Large intestine (tissue), 3 donors: Measurements from ENCODE around the gene SPG21. TPM values are rescaled to one million over a fixed set of nuclear protein-coding genes. Genes with fewer than 3 reads are reported as not detected.

Experiments used
- DNase-seq, 2 donors: peaks; one replicate each; pipeline versions ENCODE4 v3.0.0 to v3.0.0-alpha.2; 2013
- H3K27ac ChIP-seq: one replicate; pipeline ENCODE4 v1.5.1; 2013; ENCODE audit warnings: low read length
- H3K27me3 ChIP-seq: 2 replicates; pipeline ENCODE4 v1.6.1; 2013; ENCODE audit warnings: low read length; ENCODE audit not compliant: control insufficient read depth, insufficient read depth
- H3K36me3 ChIP-seq: 2 replicates; pipeline ENCODE4 v1.6.1; 2013; ENCODE audit warnings: low read length; ENCODE audit not compliant: control insufficient read depth, insufficient read depth
- H3K4me1 ChIP-seq: one replicate; pipeline ENCODE4 v1.6.1; 2013; ENCODE audit warnings: low read length; ENCODE audit not compliant: control insufficient read depth, insufficient read depth
- H3K4me3 ChIP-seq: one replicate; pipeline ENCODE4 v1.5.1; 2013; ENCODE audit warnings: low read length
- H3K9me3 ChIP-seq: one replicate; pipeline ENCODE4 v1.6.1; 2013; ENCODE audit warnings: mild to moderate bottlenecking, low read depth, low read length, moderate library complexity; ENCODE audit not compliant: control insufficient read depth
- WGBS: methylation state at CpG from one replicate; pipeline ENCODE4 v1.1.5; 2013; ENCODE audit warnings: low lambda C conversion rate; ENCODE audit not compliant: insufficient coverage; 5-methylcytosine and 5-hydroxymethylcytosine counted together
- polyA plus RNA-seq: library from polyadenylated mRNA; unstranded; fragments of 120-200 nt; gene quantifications from one replicate; pipeline ENCODE4 v1.2.1, GENCODE V29; 2013

SPG21 gene
- polyA plus RNA-seq, 1 donor: 168 TPM

DNA sequence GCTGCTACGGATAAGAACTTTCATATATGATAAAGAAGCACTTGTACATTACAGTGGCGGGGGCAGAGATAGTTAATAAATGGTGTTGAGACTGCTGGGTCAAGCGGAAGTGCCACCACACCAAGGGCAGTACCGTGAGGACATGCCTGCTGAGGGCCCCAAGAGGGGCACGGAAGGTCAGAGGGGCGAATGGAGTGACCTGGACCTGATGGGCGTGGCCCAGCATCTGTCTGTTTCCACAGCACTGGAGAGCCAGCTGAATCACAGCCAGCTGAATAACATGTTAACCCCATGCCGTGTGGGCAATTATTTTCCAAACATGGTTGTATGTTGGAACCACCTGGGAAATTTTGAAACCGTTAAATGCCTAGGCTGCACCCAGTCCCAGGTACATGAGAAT, 40.8 kb downstream of the SPG21 start:
- H3K9me3 ChIP-seq: peaks cover 3% of the 10 kb centered on the region
- H3K27me3 ChIP-seq: no peaks in the 10 kb centered on the region
- H3K36me3 ChIP-seq: no peaks in the 10 kb centered on the region
- no peak for DNase-seq
- no peak overlapping the region for H3K27ac ChIP-seq
- H3K4me1 ChIP-seq: no peaks in the 10 kb centered on the region
- H3K4me3 ChIP-seq: no peak overlapping the region
- no CpG with 5 or more reads among the region's 9 CpGs for WGBS

DNA sequence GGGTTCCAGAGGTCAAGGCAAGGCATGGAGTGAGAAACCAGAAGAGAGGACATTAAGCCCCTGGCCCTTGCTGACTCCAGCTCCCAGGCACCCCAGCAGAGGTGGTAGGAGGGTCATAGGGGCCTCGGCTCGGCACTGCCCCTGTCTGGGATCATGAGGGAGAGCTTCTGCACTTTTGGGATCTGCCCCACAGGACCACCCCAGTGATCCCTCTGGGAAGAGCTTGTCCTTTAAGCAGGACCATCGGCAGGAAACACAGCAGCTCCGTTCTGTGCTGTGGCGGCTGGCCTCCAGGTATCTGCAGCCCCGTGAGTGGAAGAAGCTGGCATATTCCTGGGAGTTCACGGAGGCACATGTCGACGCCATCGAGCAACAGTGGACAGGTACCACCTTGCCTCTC, 42.5 kb downstream of the SPG21 start:
- DNase-seq: no peak
- WGBS: no CpG with 5 or more reads among the region's 10 CpGs
- no peak overlapping the region for H3K4me3 ChIP-seq
- no peaks in the 10 kb centered on the region for H3K36me3 ChIP-seq
- no peaks in the 10 kb centered on the region for H3K4me1 ChIP-seq
- no peaks in the 10 kb centered on the region for H3K9me3 ChIP-seq
- H3K27me3 ChIP-seq: no peaks in the 10 kb centered on the region
- H3K27ac ChIP-seq: no peak overlapping the region

DNA sequence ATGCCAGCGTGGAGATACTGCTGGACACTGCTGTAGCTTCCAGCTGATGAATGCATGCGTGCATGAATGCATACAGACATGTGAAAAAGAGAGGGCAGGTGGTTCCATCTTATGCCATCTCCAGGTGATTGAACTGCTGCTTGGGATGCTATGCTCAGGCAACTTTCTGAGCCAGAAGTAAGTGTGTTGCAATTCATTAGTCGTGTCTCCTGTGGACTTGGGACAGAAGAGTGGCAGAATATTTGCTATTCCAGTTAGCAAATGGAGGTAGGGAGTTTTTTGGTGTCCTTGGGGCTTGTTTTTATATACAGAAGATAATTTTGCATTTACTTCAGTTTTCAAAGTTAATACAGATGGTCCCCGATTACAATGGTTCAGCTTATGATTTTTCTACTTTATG, 44.8 kb downstream of the SPG21 start:
- WGBS: 100% methylated on average over 1 of the region's 4 CpGs
- Histone ChIP-seq H3K9me3 (no peaks in the 10 kb centered on the region), H3K27me3 (no peaks in the 10 kb centered on the region), H3K27ac (no peak overlapping the region), H3K4me1 (no peaks in the 10 kb centered on the region), H3K36me3 (no peaks in the 10 kb centered on the region), H3K4me3 (no peak overlapping the region)
- no peak for DNase-seq

DNA sequence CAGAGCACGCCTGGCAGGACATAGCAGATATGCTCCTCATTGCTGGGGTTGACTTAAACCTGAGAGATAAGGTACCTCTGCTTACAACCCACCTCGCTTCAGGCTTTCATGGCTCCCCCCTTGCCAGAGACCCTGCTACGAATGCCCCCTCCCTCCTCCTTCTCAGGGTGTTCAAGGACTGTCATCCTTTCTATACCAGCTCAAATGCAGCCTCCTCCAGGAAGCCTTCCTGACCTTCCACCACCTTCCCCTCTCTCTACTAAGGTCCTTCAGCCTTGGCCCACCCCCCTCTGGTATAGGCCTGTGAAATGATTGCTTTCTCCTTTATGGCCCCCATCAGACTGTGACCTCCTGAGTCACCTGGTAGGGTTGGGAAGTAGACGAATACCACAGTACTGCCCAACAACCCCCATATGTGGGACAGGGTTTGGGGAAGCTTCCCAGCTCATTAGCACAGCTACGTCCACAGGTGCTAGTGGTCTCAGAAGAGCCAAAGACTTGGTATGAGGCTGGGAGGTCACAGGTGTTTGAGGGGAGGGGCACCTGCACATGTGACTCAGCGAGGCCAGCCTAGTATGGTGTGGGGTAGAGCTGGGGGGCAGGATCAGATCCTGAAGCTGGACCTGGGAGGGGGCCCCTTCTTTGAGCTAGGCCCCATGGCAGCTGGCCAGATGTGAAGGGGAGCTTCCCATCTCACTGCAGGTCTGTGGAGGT, 46.0 kb downstream of the SPG21 start:
- WGBS: no CpG with 5 or more reads among the region's 6 CpGs
- H3K36me3 ChIP-seq: no peaks in the 10 kb centered on the region
- no peaks in the 10 kb centered on the region for H3K4me1 ChIP-seq
- H3K4me3 ChIP-seq: no peak overlapping the region
- no peaks in the 10 kb centered on the region for H3K9me3 ChIP-seq
- no peak overlapping the region for H3K27ac ChIP-seq
- DNase-seq: no peak
- no peaks in the 10 kb centered on the region for H3K27me3 ChIP-seq

DNA sequence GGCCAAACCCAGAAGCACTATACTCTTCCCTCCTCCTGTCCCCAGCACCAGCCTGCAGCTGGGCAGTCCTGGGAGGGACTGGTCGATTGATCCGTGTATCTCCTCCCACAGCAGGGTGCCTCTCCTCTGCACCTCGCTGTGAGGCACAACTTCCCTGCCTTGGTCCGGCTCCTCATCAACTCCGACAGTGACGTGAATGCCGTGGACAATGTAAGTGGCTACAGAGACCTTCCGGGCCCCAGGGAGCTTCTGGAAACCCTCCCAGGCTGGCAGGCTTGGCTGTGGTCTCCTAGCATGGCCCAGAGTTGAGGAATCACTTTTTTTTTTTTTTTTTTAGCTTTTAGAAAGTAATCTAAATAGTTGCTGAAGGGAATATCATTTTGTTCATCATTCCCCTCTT, 47.4 kb downstream of the SPG21 start:
- Histone ChIP-seq H3K4me3 (no peak overlapping the region), H3K27ac (no peak overlapping the region), H3K36me3 (no peaks in the 10 kb centered on the region), H3K27me3 (no peaks in the 10 kb centered on the region), H3K4me1 (no peaks in the 10 kb centered on the region), H3K9me3 (no peaks in the 10 kb centered on the region)
- WGBS: no CpG with 5 or more reads among the region's 8 CpGs
- no peak for DNase-seq

DNA sequence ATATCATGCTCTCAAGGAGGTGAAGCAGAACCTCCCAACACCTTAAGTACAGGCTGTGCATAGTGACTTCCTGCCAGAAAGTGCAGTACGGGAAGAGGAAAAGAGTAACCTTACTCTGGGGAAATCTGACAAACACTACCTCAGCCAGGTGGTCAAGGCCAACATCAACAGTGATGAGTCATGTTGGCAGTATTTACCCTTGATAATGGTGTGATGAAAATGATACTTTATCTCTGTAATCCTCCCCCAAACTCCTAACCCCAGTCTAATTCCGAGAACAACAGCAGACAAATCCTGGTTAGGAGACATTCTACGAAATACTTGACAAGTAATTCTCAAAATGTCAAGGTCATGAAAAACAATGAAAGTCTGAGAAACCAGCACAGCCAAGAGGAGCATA, 51.5 kb downstream of the SPG21 start:
- no peaks in the 10 kb centered on the region for H3K4me1 ChIP-seq
- no peak overlapping the region for H3K4me3 ChIP-seq
- WGBS: 38% methylated on average over 2 of the region's 3 CpGs
- no peak overlapping the region for H3K27ac ChIP-seq
- no peak for DNase-seq
- H3K36me3 ChIP-seq: no peaks in the 10 kb centered on the region
- no peaks in the 10 kb centered on the region for H3K27me3 ChIP-seq
- no peaks in the 10 kb centered on the region for H3K9me3 ChIP-seq

DNA sequence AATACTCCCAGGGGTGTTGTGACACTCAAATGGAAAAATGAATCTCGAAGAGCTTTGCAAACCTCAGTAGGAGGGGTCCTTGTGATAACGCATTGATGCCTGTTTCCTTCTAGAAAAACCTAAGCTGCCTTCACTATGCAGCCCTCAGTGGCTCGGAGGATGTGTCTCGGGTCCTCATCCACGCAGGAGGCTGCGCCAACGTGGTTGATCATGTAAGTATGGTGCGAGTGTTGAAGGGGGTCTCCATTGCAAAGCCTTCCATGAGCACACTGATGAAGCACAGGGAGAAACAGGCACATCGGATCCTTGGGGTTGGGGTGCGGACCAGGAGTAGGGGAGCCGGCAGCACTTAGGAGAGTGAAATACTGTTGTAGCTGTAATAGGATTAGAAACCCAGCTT, 55.7 kb downstream of the SPG21 start:
- Histone ChIP-seq H3K27me3 (no peaks in the 10 kb centered on the region), H3K9me3 (no peaks in the 10 kb centered on the region), H3K27ac (no peak overlapping the region), H3K4me1 (no peaks in the 10 kb centered on the region), H3K36me3 (peaks cover 3% of the 10 kb centered on the region), H3K4me3 (no peak overlapping the region)
- WGBS: no CpG with 5 or more reads among the region's 11 CpGs
- no peak for DNase-seq

DNA sequence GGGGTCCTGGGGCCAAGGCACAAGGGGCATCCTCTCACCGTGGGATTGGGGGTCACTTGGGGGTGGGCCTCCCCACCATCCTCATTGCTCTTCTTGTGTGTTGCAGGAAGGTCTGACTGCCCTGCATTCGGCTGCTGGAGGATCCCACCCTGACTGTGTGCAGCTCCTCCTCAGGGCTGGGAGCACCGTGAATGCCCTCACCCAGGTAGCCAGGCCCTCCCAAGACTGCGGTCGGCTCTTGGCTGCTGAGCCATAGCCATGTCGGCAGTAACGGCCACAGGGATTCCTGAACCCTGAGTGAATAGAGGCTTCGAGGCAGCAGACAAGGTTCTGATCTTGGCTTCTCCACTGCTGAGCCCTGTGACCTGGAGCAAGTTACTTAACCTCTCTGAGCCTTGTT, 58.3 kb downstream of the SPG21 start:
- no CpG with 5 or more reads among the region's 8 CpGs for WGBS
- DNase-seq: no peak

DNA sequence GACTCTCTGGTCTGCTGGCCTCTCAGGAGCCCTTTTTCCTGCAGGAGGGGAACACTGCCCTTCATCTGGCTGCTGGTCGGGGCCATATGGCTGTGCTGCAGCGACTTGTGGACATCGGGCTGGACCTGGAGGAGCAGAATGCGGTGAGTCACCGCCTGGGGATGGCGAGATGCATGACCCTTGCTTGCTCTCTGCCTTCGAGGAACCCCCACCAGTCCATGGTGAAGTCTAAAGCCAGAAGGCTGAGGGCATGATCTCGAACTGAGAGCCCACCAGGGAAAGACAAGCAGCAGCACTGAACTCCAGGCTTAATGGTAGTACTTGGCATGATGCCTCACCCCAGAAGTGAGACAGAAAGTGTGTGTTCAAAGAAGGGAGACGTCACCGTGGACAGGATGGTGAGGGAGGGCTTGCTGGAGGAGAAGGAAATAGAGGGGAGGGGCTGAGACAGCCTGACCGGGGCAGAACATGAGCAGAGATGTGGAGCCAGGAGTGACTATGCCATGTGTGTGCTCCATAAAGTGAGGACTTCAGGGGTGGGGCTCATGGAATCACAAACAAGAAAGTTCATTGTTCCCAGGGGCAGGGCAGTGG, 58.8 kb downstream of the SPG21 start:
- no CpG with 5 or more reads among the region's 11 CpGs for WGBS
- Histone ChIP-seq H3K27me3 (no peaks in the 10 kb centered on the region), H3K27ac (no peak overlapping the region), H3K9me3 (no peaks in the 10 kb centered on the region), H3K36me3 (peaks cover 3% of the 10 kb centered on the region), H3K4me1 (no peaks in the 10 kb centered on the region), H3K4me3 (no peak overlapping the region)
- no peak for DNase-seq

More for the DNA sequence above, 58.3 kb downstream of the SPG21 start:
- no peaks in the 10 kb centered on the region for H3K9me3 ChIP-seq
- H3K36me3 ChIP-seq: peaks cover 3% of the 10 kb centered on the region
- no peaks in the 10 kb centered on the region for H3K4me1 ChIP-seq
- H3K27me3 ChIP-seq: no peaks in the 10 kb centered on the region
- no peak overlapping the region for H3K4me3 ChIP-seq
- no peak overlapping the region for H3K27ac ChIP-seq

DNA sequence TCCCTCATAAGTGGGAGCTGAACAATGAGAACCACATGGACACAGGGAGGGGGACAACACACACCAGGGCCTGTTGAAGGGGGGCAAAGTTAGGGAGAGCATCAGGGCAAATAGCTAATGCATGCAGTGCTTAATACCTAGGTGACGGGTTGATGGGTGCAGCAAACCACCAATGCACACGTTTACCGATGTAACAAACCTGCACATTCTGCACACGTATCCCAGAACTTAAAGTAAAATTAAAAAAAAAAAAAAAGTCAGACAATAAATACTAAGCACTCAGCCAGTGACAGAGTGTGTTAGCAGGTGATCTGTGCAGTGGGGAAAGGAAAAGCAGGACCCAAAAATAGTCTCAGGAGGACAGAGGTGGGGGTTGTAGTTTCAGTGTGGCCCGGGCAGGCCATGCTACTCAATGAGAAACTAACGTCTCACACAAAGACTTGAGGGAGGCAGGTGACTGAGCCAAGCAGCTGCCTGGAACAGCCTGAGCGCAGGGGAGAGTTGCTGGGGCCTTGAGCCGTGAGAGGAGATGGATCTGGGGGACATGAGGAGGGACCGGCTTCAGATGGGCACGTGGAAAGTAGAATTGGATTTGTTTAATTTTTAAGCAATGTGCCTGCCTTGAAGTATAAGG, 59.6 kb downstream of the SPG21 start:
- no peak for DNase-seq
- no peak overlapping the region for H3K27ac ChIP-seq
- H3K9me3 ChIP-seq: no peaks in the 10 kb centered on the region
- no peaks in the 10 kb centered on the region for H3K27me3 ChIP-seq
- no peak overlapping the region for H3K4me3 ChIP-seq
- no peaks in the 10 kb centered on the region for H3K4me1 ChIP-seq
- peaks cover 3% of the 10 kb centered on the region for H3K36me3 ChIP-seq
- WGBS: 90% methylated on average over 2 of the region's 10 CpGs
